ENCODE measurements around the gene TBL1XR1.

Gene TBL1XR1

DNA sequence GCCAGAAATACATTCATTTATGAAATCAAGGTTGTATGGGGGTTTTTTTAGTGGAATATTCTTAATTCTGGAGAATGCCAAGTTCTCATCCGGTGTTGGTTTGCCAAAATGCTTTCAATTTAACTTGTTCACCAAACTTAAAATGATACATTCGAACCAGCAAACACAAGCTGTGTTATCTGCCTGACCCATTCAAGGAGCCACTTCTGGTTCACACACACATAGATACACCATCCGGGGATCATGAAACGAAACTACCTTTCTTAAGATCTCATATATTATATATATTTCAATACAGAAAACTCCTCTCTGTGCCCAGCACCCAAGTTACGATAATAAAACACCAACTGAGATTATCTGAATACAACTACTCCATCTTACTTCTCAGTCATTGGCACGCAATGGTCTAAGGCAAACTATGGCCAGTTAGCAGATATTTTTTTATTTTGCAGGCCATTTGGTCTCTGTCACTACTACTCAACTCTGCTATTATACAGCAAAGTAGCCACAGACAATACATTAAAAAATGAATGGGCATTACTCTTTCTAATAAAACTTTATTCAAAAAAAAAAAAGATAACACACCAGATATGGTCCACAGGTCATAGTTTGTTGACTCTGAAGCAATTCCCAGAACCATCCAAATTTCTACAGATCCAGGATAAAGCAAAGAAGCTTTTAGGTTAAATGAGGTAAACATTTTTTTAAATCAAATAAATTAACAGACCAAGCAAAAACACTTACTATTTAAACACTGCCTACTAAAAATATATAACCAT, 89.6 kb downstream of the TBL1XR1 start:
- no peak for DNase-seq

GRCh38 chr3:177106594-177106993, 90.7 kb downstream of the TBL1XR1 start:
- no peak for DNase-seq

DNA sequence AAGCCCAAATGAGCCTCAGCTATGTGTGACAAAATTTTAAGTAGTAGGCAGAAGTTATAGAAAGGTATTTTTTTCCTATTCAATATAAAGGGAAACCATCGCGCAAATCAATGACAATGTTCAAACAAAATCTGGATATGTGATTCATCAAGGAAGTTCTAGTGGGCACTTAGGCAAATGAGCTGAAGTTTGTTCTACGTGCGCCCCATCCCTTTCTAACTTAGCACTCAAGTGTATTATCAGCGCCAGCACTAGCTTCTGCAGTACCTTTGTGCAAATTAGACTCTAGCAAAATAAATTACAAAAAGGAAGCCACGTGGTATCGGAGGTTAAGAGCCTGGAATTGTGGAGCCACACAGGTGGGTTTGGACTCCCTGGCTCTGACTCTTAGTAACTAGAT, 91.1 kb downstream of the TBL1XR1 start:
- no peak for DNase-seq

DNA sequence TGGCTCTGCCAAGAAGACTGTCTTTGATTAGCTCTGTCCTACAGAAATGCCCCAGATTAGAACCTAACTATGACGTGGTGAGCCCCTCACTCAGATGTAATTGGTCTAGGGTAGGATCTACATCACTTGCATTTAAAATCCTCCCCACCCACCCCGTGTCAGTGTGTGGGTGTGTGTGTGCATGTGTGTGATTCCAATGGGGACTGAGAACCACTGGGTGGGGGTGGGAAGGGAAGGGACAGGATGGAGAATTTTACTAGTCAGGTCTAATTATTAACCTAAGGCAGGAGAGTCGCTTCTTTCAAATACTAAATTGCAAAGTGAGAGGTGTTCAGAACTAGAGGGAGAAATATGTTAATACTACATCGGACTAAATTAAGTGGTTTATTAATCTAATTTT, 91.7 kb downstream of the TBL1XR1 start:
- no peak for DNase-seq

DNA sequence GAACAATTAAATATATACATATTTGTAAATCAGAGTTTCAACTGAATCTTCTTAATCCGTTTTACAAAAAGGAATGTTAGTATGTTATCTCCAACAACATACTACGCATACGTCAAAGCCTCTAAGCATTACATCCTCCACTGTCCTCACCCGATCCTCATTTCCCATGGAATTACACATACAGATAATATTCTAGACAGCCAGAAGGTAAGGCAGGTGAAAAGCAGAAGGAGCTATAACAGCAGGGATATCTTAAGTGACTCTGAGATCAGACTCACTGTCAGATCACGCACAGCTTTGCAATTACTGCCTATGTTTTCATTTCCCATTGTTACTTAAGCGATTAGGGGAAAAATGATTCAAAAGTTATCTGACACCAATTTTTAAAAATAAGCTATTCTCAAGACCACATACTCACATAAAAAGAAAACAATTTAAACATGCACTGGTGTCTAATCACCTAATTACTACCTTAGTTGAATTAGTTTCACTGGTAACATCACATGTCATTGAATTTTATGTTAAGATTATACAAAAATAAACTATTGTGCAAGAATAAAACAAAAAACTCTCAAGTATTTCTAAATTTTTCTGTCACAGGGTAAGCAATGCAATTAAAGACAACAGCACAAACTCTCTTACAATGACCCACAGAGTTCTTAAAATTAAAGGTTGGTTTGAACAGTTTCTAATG, 92.8 kb downstream of the TBL1XR1 start:
- no peak for DNase-seq

GRCh38 chr3:177102553-177102952, 94.7 kb downstream of the TBL1XR1 start:
- DNase-seq: no peak

DNA sequence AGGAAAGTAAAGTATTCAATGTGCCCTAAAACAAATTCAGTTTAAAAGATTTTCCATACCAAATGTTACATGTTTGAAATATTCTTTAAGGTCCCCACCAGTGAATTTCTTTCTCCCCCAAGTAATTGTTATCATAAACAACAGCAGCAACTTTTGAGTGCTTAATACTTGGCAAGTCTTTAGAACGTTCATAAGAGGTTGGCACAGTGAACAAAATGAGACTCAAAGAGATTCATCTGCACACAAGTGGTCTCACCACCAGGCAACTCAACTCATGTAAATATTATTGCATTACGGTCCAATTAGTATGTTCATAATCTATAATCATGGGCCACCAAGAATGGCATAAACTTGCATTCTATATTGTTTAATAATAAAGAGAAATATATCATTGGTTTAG, 98.7 kb downstream of the TBL1XR1 start:
- DNase-seq: no peak

- no peak for DNase-seq
Measured at GRCh38 chr3:177096615-177097014, 100.7 kb downstream of the TBL1XR1 start.

GRCh38 chr3:177093966-177094365, 103.3 kb downstream of the TBL1XR1 start:
- no peak for DNase-seq

GRCh38 chr3:177089901-177090300, 107.4 kb downstream of the TBL1XR1 start:
- no peak for DNase-seq

DNA sequence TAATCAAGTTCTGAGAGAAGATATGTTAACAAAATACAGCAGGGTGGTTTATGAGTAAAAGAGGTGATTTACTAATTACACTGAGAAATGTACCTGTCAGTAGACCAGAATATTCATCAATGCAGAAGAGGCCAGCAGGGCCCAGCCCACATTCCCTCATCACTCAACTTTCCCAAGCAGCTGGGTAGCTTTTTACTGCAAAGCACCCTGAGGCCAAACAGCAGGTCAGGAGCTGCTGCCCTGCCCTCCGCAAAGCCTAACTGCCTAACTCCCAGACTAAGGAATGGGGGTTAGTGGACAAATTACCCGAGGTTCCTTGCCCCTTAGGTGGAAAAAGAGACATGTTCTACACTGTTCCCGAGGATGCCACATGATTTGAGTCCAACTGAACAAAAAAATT, 108.2 kb downstream of the TBL1XR1 start:
- no peak for DNase-seq

DNA sequence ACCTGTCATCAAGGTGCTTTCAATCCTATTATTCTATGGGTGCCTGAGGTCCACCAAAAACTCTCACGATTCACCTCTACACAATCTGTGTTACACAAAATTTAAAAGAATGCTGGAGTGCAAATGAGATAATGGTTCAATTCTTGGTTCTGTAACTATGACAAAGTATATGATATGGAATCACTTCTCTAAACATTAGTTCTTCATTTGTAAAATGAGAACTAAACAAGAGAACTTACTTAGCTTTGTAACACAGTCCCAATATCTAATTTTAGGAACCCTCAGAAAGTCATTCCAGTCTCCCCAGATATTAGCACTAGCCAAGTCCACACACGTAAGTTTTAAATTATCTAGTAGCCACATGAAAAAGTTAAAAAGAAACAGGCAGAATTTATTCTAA, 111.5 kb downstream of the TBL1XR1 start:
- no peak for DNase-seq

GRCh38 chr3:177084616-177085015, 112.7 kb downstream of the TBL1XR1 start:
- no peak for DNase-seq

DNA sequence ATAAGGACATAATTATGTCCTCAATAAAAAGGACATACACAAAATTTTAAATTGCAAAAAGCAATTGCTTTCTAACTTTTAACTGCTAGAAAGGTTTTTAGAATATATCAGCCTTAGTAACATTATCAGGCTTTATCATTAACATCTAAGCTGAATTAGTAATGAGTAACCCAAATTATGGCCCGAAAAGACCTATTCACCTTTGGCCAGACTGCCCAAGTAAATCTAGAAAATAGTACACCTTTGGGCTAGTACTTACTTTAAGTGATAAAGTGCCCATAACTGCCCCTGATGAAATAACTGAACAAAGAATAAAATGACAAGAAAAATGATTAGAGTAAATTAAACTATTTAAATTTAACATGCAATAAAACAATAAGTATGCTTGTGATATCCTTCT, 117.2 kb downstream of the TBL1XR1 start:
- no peak for DNase-seq

DNA sequence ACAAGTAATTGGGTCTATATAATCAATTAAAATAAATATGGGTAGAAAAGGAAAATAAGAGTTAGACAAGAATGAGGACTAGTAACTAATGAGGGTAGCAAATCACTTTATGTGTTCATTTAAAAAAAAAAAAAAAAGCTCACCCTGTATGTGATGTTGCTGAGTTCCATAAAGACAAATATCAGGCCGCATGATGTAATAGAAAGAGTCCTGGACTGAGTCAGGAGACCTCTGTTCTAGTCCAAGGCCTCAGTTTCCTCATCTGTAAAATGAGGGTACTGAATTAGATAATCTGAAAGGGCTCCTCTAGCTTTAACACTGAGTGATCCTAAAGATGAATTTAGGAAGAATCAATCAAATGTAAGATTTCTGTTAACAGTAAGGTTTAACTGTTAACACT, 117.6 kb downstream of the TBL1XR1 start:
- no peak for DNase-seq

GRCh38 chr3:177071496-177072156, 125.7 kb downstream of the TBL1XR1 start:
- DNase-seq: no peak

DNA sequence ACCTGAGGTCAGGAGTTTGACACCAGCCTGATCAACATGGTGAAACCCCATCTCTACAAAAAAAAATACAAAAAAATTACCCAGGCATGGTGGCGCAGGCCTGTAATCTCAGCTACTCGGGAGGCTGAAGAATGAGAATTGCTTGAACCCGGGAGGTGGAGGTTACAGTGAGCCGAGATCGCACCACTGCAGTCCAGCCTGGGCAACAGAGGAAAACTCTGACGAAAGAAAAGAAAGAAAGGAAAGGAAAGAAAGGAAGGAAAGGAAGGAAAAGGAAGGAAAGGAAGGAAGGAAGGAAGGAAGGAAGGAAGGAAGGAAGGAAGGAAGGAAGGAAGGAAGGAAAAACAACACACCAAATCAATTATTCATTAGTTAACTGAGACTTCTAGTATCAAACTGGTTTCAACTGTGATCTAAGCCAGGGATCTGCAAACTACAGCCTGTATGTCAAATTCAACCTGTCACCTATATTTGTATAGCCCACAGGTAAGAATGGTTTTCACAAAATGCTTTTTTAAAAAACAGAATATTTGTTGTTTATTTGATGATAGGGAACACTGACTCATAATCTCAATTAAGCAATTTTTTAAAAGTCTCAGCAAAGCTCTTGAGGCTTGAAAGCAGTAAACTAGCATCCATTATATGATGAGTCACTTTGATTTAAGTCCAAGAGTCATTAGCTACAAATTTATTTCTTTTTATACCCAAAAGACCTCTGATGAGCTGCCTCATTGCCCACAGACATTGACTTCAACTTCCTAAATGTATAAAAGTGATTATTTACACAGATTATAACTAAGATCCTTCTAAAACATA, 127.6 kb downstream of the TBL1XR1 start:
- DNase-seq: no peak

DNA sequence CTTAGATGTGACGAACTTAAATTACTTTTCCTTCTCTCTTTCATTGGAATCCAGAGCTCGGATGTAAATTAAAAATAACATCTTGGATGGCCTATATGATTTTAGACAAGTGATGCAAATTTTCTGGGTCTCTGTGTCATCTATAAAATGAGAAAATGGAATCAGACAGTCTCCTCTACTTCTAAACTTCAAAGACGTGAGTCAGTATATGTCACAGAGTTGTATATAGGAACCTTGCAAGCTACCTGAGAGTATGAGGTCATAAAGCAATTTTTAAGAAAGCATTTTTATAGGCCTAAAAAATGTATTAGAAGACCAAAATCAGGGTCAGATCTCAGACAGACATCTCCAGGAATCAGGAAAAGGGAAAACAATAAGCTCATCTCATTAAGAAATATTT, 128.3 kb downstream of the TBL1XR1 start:
- no peak for DNase-seq

GRCh38 chr3:177066068-177066467, 131.2 kb downstream of the TBL1XR1 start:
- DNase-seq: no peak

DNA sequence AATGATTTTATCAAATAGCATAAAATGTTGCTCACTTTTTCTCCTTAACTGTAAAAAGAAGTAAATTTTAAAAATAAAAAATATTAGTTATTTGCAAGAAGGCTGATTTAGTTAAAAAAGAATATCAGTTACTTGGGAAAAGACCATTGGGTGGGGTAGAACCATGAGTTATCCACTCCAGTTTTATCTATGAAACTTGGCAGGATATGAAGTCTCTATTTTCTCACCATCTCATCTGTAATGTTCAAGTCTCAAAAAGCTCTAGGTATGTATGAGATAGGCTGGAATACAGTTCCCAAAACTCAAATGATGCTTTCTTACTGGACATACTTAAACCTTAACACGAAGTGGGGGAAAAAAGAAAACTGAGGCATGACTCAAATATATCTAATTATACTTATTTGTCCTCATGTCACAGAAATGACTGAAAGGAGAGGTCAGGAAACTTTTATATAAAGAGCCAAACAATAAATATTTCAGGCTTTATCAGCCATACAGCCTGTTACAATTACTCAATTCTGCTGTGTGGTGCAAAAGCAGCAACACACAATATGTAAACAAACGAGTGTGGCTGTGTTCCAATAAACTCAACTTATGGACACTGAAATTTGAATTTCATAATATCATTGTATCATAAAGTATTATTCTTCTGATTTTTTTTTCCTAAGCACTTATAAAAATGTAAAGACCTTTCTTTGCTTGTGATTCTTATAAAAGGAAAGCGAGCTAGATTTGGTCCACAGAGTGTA, 131.8 kb downstream of the TBL1XR1 start:
- no peak for DNase-seq

GRCh38 chr3:177062052-177062732, 135.1 kb downstream of the TBL1XR1 start:
- DNase-seq: no peak

DNA sequence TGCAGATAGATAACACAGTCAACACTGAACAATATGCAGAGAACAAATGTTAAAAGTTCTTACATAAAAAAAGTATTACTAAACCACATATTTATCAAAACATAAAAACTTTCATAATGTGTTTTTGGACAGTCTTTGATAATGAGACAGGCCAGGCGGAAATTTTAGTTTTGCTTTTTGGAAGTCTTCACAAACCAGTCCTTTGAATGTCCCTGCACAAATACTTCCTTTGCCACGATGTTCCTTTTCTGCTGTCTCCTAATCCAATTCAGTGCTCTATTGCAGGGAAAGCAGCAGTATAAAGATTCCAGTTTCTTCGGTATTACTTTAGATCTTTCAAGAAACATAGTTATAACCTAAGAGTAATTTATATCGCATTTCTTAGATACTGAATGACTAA, 135.9 kb downstream of the TBL1XR1 start:
- no peak for DNase-seq

All from stimulated activated naive CD4-positive, alpha-beta T cell (primary cell).